Natural killer cell (primary cell): ENCODE results near the gene ZNRF3. TPM values are rescaled to one million over a fixed set of nuclear protein-coding genes. Genes with fewer than 3 reads are reported as not detected.

Experiments
- ATAC-seq, 3 donors: fragments of 150-1000 bp in 2 of 3; fragments of 200-7000 bp in 1 of 3; cut with Tn5 transposase; 1 replicate in 1 of 3; 2 replicates in 2 of 3; pipeline ENCODE4 v1.10.0; 2021; ENCODE audit warnings: mild to moderate bottlenecking in 2 of 3, moderate library complexity in 2 of 3
- DNase-seq, 2 donors: peaks; one replicate each; pipeline versions ENCODE4 v3.0.0 to v3.0.0-alpha.2; 2013 to 2021; ENCODE audit warnings: mixed read lengths in 1 of 2
- H3K27ac ChIP-seq: one replicate; pipeline ENCODE4 v1.5.1; 2013; ENCODE audit warnings: mild to moderate bottlenecking, low read length
- H3K27me3 ChIP-seq: one replicate; pipeline ENCODE4 v1.6.1; 2013; ENCODE audit warnings: low read length; ENCODE audit not compliant: control insufficient read depth, insufficient read depth
- H3K36me3 ChIP-seq: one replicate; pipeline ENCODE4 v1.6.1; 2013; ENCODE audit warnings: low read length; ENCODE audit not compliant: control insufficient read depth, insufficient read depth
- H3K4me1 ChIP-seq: one replicate; pipeline ENCODE4 v1.6.1; 2013; ENCODE audit warnings: low read length; ENCODE audit not compliant: control insufficient read depth, insufficient read depth
- H3K4me3 ChIP-seq: one replicate; pipeline ENCODE4 v1.5.1; 2013; ENCODE audit warnings: low read length
- H3K9me3 ChIP-seq: one replicate; pipeline ENCODE4 v1.6.1; 2013; ENCODE audit warnings: low read length; ENCODE audit not compliant: control insufficient read depth, insufficient read depth
- H3K27ac Mint-ChIP-seq, 2 donors: one replicate each; pipeline ENCODE4 v1.8.0; 2022; ENCODE audit warnings: mild to moderate bottlenecking in 2 of 2, mixed read lengths in 2 of 2, moderate library complexity in 1 of 2
- H3K27me3 Mint-ChIP-seq, 2 donors: one replicate each; pipeline ENCODE4 v1.8.0; 2022; ENCODE audit warnings: low read depth in 2 of 2, mixed read lengths in 2 of 2
- H3K36me3 Mint-ChIP-seq: one replicate; pipeline ENCODE4 v1.8.0; 2022; ENCODE audit warnings: mixed read lengths
- H3K4me1 Mint-ChIP-seq, 2 donors: one replicate each; pipeline ENCODE4 v1.8.0; 2022; ENCODE audit warnings: mixed read lengths in 2 of 2
- H3K4me3 Mint-ChIP-seq: one replicate; pipeline ENCODE4 v1.8.0; 2022; ENCODE audit warnings: mild to moderate bottlenecking, moderate library complexity, mixed read lengths
- H3K9me3 Mint-ChIP-seq, 2 donors: one replicate each; pipeline ENCODE4 v1.8.0; 2022; ENCODE audit warnings: mixed read lengths in 2 of 2
- WGBS: methylation state at CpG from one replicate; pipeline ENCODE4 v1.1.7; 2013; ENCODE audit warnings: missing lambda C conversion rate; ENCODE audit not compliant: insufficient coverage; 5-methylcytosine and 5-hydroxymethylcytosine counted together
- intact Hi-C: fragments of 100-400 bp; cut with micrococcal nuclease; formaldehyde crosslinking; loops from one replicate; pipeline ENCODE4 v1.14.2; 2022
- total RNA-seq, 4 donors: library from RNA; stranded (reverse); fragments of 120-200 nt in 1 of 4; gene quantifications; one replicate each; pipeline versions ENCODE4 v1.2.3 to v1.2.4, GENCODE V29; 2013 to 2022
- TF ChIP-seq, protein P1 (sequence below): fragments of 200-600 bp; IDR thresholded peaks from one replicate; pipeline ENCODE4 v1.8.0; 2022; ENCODE audit warnings: antibody characterized with exemption

Gene ZNRF3
- total RNA-seq, 3 donors from 2014 or later (not counting 1 experiment from before 2014, with no cell fraction given): 0.23 to 0.34 (median 0.33) TPM

DNA sequence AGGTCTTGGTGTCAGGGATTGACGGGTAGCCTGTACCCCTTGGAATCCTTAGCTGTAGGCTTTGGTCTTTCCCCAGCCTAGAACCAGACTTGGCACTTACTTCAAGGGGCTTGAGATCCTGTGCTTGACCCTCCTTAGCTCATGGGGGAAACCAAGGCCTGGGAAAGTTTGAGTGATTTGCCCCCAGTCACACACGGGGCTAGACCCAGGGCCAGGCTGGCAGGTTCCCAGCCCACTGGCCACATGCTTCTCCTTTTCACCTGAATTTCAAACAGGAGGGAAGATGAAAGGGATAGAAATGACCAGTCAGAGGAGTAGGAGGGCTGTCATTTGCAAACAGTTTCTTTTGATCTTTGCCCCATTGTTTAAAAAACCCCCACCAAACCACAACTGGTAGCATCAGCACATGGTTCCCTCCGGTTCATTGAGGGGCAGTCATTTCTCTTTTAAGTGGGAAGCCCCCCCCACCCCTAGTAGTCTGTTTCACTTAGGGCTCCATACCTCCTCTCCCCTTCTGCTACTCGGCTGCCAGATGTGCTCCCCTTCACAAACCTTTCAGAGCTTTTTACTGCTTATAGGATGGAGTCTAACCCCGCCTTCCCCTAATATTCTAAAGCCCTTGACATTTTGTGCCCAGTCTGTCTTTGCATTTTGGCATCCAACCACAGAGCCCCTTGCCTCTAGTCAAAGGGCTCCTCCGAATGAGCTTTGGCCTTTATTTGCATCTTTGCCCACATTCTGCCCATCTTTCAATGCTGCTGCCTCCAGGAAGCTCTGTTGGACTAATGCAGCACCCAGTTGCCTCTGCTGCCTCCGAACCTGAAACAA lies 37.6 kb downstream of the ZNRF3 start:
- Histone ChIP-seq H3K27me3 (peaks cover 3% of the 10 kb centered on the region), H3K9me3 (no peaks in the 10 kb centered on the region), H3K4me1 (no peaks in the 10 kb centered on the region), H3K27ac (no peak overlapping the region), H3K4me3 (no peak overlapping the region), H3K36me3 (no peaks in the 10 kb centered on the region)
- H3K27me3 Mint-ChIP-seq: peaks cover 54 to 59% of the 10 kb centered on the region in 2 donors
- intact Hi-C loops: no loop called here
- 53% methylated on average over 7 of the region's 7 CpGs for WGBS
- H3K27ac Mint-ChIP-seq: no peak overlapping the region
- H3K4me1 Mint-ChIP-seq: no peaks in the 10 kb centered on the region
- no peak for DNase-seq
- no peak for ATAC-seq
- H3K9me3 Mint-ChIP-seq: no peaks in the 10 kb centered on the region
- H3K36me3 Mint-ChIP-seq: no peaks in the 10 kb centered on the region
- H3K4me3 Mint-ChIP-seq: no peak overlapping the region
- TF ChIP-seq, protein P1, sequence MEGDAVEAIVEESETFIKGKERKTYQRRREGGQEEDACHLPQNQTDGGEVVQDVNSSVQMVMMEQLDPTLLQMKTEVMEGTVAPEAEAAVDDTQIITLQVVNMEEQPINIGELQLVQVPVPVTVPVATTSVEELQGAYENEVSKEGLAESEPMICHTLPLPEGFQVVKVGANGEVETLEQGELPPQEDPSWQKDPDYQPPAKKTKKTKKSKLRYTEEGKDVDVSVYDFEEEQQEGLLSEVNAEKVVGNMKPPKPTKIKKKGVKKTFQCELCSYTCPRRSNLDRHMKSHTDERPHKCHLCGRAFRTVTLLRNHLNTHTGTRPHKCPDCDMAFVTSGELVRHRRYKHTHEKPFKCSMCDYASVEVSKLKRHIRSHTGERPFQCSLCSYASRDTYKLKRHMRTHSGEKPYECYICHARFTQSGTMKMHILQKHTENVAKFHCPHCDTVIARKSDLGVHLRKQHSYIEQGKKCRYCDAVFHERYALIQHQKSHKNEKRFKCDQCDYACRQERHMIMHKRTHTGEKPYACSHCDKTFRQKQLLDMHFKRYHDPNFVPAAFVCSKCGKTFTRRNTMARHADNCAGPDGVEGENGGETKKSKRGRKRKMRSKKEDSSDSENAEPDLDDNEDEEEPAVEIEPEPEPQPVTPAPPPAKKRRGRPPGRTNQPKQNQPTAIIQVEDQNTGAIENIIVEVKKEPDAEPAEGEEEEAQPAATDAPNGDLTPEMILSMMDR: no peak

DNA sequence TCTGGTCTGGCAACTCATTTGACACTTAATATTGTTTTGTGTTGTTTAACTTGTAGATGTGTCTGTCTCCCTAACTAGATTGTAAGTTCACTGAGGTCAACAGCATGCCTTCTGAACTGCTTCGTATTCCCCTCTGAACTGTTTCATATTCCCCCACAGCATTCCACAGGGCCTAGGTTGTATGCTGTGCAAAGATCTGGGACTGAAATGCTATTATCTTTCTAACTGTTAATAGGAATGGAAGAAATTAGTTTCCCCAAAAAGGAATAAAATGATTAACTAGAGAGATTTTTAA lies 38.2 kb downstream of the ZNRF3 start:
- peaks cover 56 to 62% of the 10 kb centered on the region in 2 donors for H3K27me3 Mint-ChIP-seq
- H3K27ac Mint-ChIP-seq: no peak overlapping the region
- H3K4me3 Mint-ChIP-seq: no peak overlapping the region
- no peak for DNase-seq
- no peaks in the 10 kb centered on the region for H3K36me3 ChIP-seq
- H3K36me3 Mint-ChIP-seq: no peaks in the 10 kb centered on the region
- H3K4me1 Mint-ChIP-seq: no peaks in the 10 kb centered on the region
- no peak overlapping the region for H3K4me3 ChIP-seq
- H3K27ac ChIP-seq: no peak overlapping the region
- intact Hi-C loops: no loop called here
- no peaks in the 10 kb centered on the region for H3K9me3 Mint-ChIP-seq
- TF ChIP-seq, protein P1: no peak
- peaks cover 3% of the 10 kb centered on the region for H3K27me3 ChIP-seq
- no CpG with 5 or more reads among the region's 1 CpG for WGBS
- no peak for ATAC-seq
- H3K4me1 ChIP-seq: no peaks in the 10 kb centered on the region
- no peaks in the 10 kb centered on the region for H3K9me3 ChIP-seq

DNA sequence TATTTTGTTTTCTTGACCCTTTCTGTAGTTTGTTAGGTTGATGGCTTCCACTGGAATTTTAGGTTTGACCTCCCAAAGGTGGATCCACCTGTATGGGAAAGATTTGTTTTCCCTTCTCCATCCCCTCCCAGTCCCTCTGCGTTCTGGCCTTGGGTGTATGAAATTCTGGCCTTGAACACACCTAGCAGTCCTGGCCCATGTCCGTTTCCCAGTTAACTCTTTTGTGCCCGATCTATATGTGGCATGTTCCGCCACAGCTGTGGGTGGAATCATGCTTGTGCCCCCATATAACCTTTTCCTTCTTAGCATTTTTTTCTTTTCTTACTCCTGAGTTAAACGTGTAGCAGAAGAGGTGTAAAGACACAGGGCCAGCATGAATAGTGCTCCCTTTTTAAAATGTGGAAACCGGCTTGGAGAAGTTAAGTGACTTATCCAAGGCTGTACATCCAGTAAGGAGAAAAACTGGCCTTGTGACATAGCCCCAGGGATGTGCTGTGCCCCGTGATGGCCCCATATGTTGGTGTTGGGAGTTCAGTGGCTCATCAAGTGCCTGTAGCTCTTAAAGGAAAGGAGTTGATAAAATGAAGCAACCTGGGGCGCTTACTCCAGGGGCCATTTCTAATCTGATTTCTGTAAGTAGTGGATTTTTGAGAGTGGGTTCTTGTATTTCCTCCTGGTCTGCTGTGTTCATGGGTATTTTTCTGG lies 39.3 kb downstream of the ZNRF3 start:
- Mint-ChIP-seq H3K9me3 (no peaks in the 10 kb centered on the region), H3K4me3 (no peak overlapping the region), H3K36me3 (no peaks in the 10 kb centered on the region), H3K4me1 (no peaks in the 10 kb centered on the region), H3K27me3 (peaks cover 54 to 69% of the 10 kb centered on the region in 2 donors), H3K27ac (no peak overlapping the region)
- no peak overlapping the region for H3K4me3 ChIP-seq
- intact Hi-C loops: no loop called here
- H3K4me1 ChIP-seq: no peaks in the 10 kb centered on the region
- H3K27me3 ChIP-seq: peaks cover 3% of the 10 kb centered on the region
- ATAC-seq: no peak
- H3K27ac ChIP-seq: no peak overlapping the region
- H3K9me3 ChIP-seq: no peaks in the 10 kb centered on the region
- TF ChIP-seq, protein P1: no peak
- DNase-seq: no peak
- no peaks in the 10 kb centered on the region for H3K36me3 ChIP-seq
- 92% methylated on average over 8 of the region's 8 CpGs for WGBS
